ENCODE measurements around the gene KLHL6. TPM values are rescaled to one million over a fixed set of nuclear protein-coding genes. Genes with fewer than 3 reads are reported as not detected.
"Not testable (repeated sequence)": the region's sequence is repeated elsewhere in the genome, so short reads cannot be mapped to it uniquely, and the experiment has no call there.

Gene KLHL6
- total RNA-seq, 2 donors from 2014 or later, result 83.5 to 88.8 TPM

GRCh38 chr3:183581496-183582155 lies 26.1 kb upstream of the KLHL6 start:
- no peaks in the 10 kb centered on the region for H3K36me3 Mint-ChIP-seq (ENCODE audit: insufficient read depth in 2 of 2)
- peaks cover 3% of the 10 kb centered on the region for H3K27me3 Mint-ChIP-seq (ENCODE audit: low read depth)
- H3K4me1 Mint-ChIP-seq (ENCODE audit: low read depth), result peaks cover 25% of the 10 kb centered on the region
- H3K27ac Mint-ChIP-seq, result no peak overlapping the region
- no peak overlapping the region for H3K4me3 Mint-ChIP-seq
- H3K9me3 Mint-ChIP-seq, result no peaks in the 10 kb centered on the region
- ATAC-seq (replicated peaks in 1 of 2) (no peak), DNase-seq (no peak)

- DNase-seq (no peak), ATAC-seq (replicated peaks in 1 of 2) (no peak)
- H3K4me1 Mint-ChIP-seq (ENCODE audit: low read depth), result peaks cover 25% of the 10 kb centered on the region
- H3K4me3 Mint-ChIP-seq, result no peak overlapping the region
- H3K27me3 Mint-ChIP-seq (ENCODE audit: low read depth), result peaks cover 8% of the 10 kb centered on the region
- no peak overlapping the region for H3K27ac Mint-ChIP-seq
- H3K36me3 Mint-ChIP-seq (ENCODE audit: insufficient read depth in 2 of 2), result no peaks in the 10 kb centered on the region
- H3K9me3 Mint-ChIP-seq, result no peaks in the 10 kb centered on the region
These were observed 24.7 kb upstream of the KLHL6 start for GRCh38 chr3:183579967-183580900.

- no peak overlapping the region for H3K27ac Mint-ChIP-seq
- peaks cover 25% of the 10 kb centered on the region for H3K4me1 Mint-ChIP-seq (ENCODE audit: low read depth)
- ATAC-seq (replicated peaks in 1 of 2), result no peak
- DNase-seq, result no peak
- no peaks in the 10 kb centered on the region for H3K36me3 Mint-ChIP-seq (ENCODE audit: insufficient read depth in 2 of 2)
- H3K9me3 Mint-ChIP-seq, result no peaks in the 10 kb centered on the region
- no peak overlapping the region for H3K4me3 Mint-ChIP-seq
- H3K27me3 Mint-ChIP-seq (ENCODE audit: low read depth), result peaks cover 8% of the 10 kb centered on the region
These were observed 22.7 kb upstream of the KLHL6 start for GRCh38 chr3:183578179-183578578.

- peaks cover 8% of the 10 kb centered on the region for H3K27me3 Mint-ChIP-seq (ENCODE audit: low read depth)
- no peak overlapping the region for H3K27ac Mint-ChIP-seq
- H3K4me3 Mint-ChIP-seq, result no peak overlapping the region
- DNase-seq (no peak), ATAC-seq (replicated peaks in 1 of 2) (no peak)
- H3K4me1 Mint-ChIP-seq (ENCODE audit: low read depth), result peaks cover 25% of the 10 kb centered on the region
- H3K36me3 Mint-ChIP-seq (ENCODE audit: insufficient read depth in 2 of 2), result no peaks in the 10 kb centered on the region
- no peaks in the 10 kb centered on the region for H3K9me3 Mint-ChIP-seq
These were observed 21.8 kb upstream of the KLHL6 start for GRCh38 chr3:183577346-183577745.

- H3K27ac Mint-ChIP-seq, result no peak overlapping the region
- ATAC-seq (replicated peaks in 1 of 2) (no peak), DNase-seq (no peak)
- no peaks in the 10 kb centered on the region for H3K9me3 Mint-ChIP-seq
- H3K27me3 Mint-ChIP-seq (ENCODE audit: low read depth), result peaks cover 8% of the 10 kb centered on the region
- peaks cover 25% of the 10 kb centered on the region for H3K4me1 Mint-ChIP-seq (ENCODE audit: low read depth)
- no peaks in the 10 kb centered on the region for H3K36me3 Mint-ChIP-seq (ENCODE audit: insufficient read depth in 2 of 2)
- H3K4me3 Mint-ChIP-seq, result no peak overlapping the region
These were observed 21.1 kb upstream of the KLHL6 start for GRCh38 chr3:183576487-183577107.

GRCh38 chr3:183572935-183573334 lies 17.4 kb upstream of the KLHL6 start:
- no peak for DNase-seq
- Mint-ChIP-seq H3K4me3 (no peak overlapping the region), H3K36me3 (ENCODE audit: insufficient read depth in 2 of 2) (no peaks in the 10 kb centered on the region), H3K27me3 (ENCODE audit: low read depth) (peaks cover 8% of the 10 kb centered on the region), H3K4me1 (ENCODE audit: low read depth) (peaks cover 12% of the 10 kb centered on the region), H3K9me3 (no peaks in the 10 kb centered on the region), H3K27ac (no peak overlapping the region)
- no peak for ATAC-seq (replicated peaks in 1 of 2)

GRCh38 chr3:183570191-183570590 lies 14.7 kb upstream of the KLHL6 start:
- ATAC-seq (replicated peaks in 1 of 2); H3K36me3 Mint-ChIP-seq (ENCODE audit: insufficient read depth in 2 of 2); H3K27ac Mint-ChIP-seq; H3K4me3 Mint-ChIP-seq; H3K9me3 Mint-ChIP-seq; H3K27me3 Mint-ChIP-seq (ENCODE audit: low read depth); DNase-seq; H3K4me1 Mint-ChIP-seq (ENCODE audit: low read depth): not testable (repeated sequence)

- H3K36me3 Mint-ChIP-seq (ENCODE audit: insufficient read depth in 2 of 2), result no peaks in the 10 kb centered on the region
- H3K4me3 Mint-ChIP-seq, result no peak overlapping the region
- peaks cover 3 to 4% of the 10 kb centered on the region in 2 donors for H3K9me3 Mint-ChIP-seq
- H3K27ac Mint-ChIP-seq, result no peak overlapping the region
- DNase-seq (no peak), ATAC-seq (replicated peaks in 1 of 2) (no peak)
- H3K4me1 Mint-ChIP-seq (ENCODE audit: low read depth), result peaks cover 19% of the 10 kb centered on the region
- no peaks in the 10 kb centered on the region for H3K27me3 Mint-ChIP-seq (ENCODE audit: low read depth)
These were observed 11.4 kb upstream of the KLHL6 start for GRCh38 chr3:183566880-183567279.

- Mint-ChIP-seq H3K27ac (peak overlapping the region; percentile 13), H3K4me1 (ENCODE audit: low read depth) (peaks cover 19% of the 10 kb centered on the region), H3K27me3 (ENCODE audit: low read depth) (no peaks in the 10 kb centered on the region), H3K4me3 (peak overlapping the region in 1 of 2 donors; percentile 14), H3K36me3 (ENCODE audit: insufficient read depth in 2 of 2) (no peaks in the 10 kb centered on the region), H3K9me3 (peaks cover 3 to 4% of the 10 kb centered on the region in 2 donors)
- DNase-seq, result peak in 1 of 2 donors; percentile 34
- peak; percentile 51 to 79 for ATAC-seq (replicated peaks in 1 of 2)
These were observed 8.5 kb upstream of the KLHL6 start for GRCh38 chr3:183564046-183564445.

- H3K4me3 Mint-ChIP-seq, result no peak overlapping the region
- ATAC-seq (replicated peaks in 1 of 2), result no peak
- H3K27ac Mint-ChIP-seq, result peak overlapping the region; percentile 13
- peaks cover 22% of the 10 kb centered on the region for H3K4me1 Mint-ChIP-seq (ENCODE audit: low read depth)
- H3K27me3 Mint-ChIP-seq (ENCODE audit: low read depth), result no peaks in the 10 kb centered on the region
- no peak for DNase-seq
- H3K36me3 Mint-ChIP-seq (ENCODE audit: insufficient read depth in 2 of 2), result no peaks in the 10 kb centered on the region
- peaks cover 3 to 4% of the 10 kb centered on the region in 2 donors for H3K9me3 Mint-ChIP-seq
These were observed 8.0 kb upstream of the KLHL6 start for GRCh38 chr3:183563536-183563874.

- DNase-seq, result peak in 1 of 2 donors; percentile 23
- no peak for ATAC-seq (replicated peaks in 1 of 2)
- no peak overlapping the region for H3K27ac Mint-ChIP-seq
- no peaks in the 10 kb centered on the region for H3K9me3 Mint-ChIP-seq
- H3K36me3 Mint-ChIP-seq (ENCODE audit: insufficient read depth in 2 of 2), result peaks cover 0 to under 1% of the 10 kb centered on the region in 2 donors
- H3K27me3 Mint-ChIP-seq (ENCODE audit: low read depth), result no peaks in the 10 kb centered on the region
- no peak overlapping the region for H3K4me3 Mint-ChIP-seq
- peaks cover 47% of the 10 kb centered on the region for H3K4me1 Mint-ChIP-seq (ENCODE audit: low read depth)
These were observed 5.1 kb upstream of the KLHL6 start for GRCh38 chr3:183560607-183561006.

GRCh38 chr3:183558495-183558894 lies 3.0 kb upstream of the KLHL6 start:
- DNase-seq (no peak), ATAC-seq (replicated peaks in 1 of 2) (no peak)
- Mint-ChIP-seq H3K4me1 (ENCODE audit: low read depth) (peaks cover 46% of the 10 kb centered on the region), H3K4me3 (peak overlapping the region in 1 of 2 donors; percentile 39), H3K27ac (peak overlapping the region; percentile 51), H3K27me3 (ENCODE audit: low read depth) (no peaks in the 10 kb centered on the region), H3K36me3 (ENCODE audit: insufficient read depth in 2 of 2) (peaks cover 15 to 16% of the 10 kb centered on the region in 2 donors), H3K9me3 (no peaks in the 10 kb centered on the region)

GRCh38 chr3:183556722-183557121 lies 1.2 kb upstream of the KLHL6 start:
- ATAC-seq (replicated peaks in 1 of 2), result no peak
- Mint-ChIP-seq H3K9me3 (no peaks in the 10 kb centered on the region), H3K27me3 (ENCODE audit: low read depth) (no peaks in the 10 kb centered on the region), H3K36me3 (ENCODE audit: insufficient read depth in 2 of 2) (peaks cover 21 to 25% of the 10 kb centered on the region in 2 donors), H3K27ac (peak overlapping the region; percentile 99), H3K4me3 (peak overlapping the region; percentile 98 to 100), H3K4me1 (ENCODE audit: low read depth) (peaks cover 55% of the 10 kb centered on the region)
- no peak for DNase-seq

All from activated T-cell treated with anti-CD3 and anti-CD28 coated beads, Interleukin-2, amount 50 U/mL, for 72 hours (primary cell).